GM19452 (cell line): ENCODE measurements around the gene WDR7.

Experiments used
- ATAC-seq: cut with Tn5 transposase; IDR thresholded peaks from one replicate; pipeline ENCODE4 v1.9.1; 2021; ENCODE audit not compliant: unreplicated experiment

WDR7 gene

GRCh38 chr18:56873441-56874140, 222.4 kb downstream of the WDR7 start:
- no peak for ATAC-seq

GRCh38 chr18:56878711-56879110, 227.6 kb downstream of the WDR7 start:
- ATAC-seq: no peak

- ATAC-seq: no peak
These were observed 233.4 kb downstream of the WDR7 start for GRCh38 chr18:56884511-56884910.

- no peak for ATAC-seq
These were observed 237.8 kb downstream of the WDR7 start for GRCh38 chr18:56888978-56889377.

- ATAC-seq: no peak
These were observed 238.5 kb downstream of the WDR7 start for GRCh38 chr18:56889621-56890020.

GRCh38 chr18:56890632-56891031, 239.5 kb downstream of the WDR7 start:
- no peak for ATAC-seq

GRCh38 chr18:56891116-56891515, 240.0 kb downstream of the WDR7 start:
- no peak for ATAC-seq

GRCh38 chr18:56891870-56892269, 240.7 kb downstream of the WDR7 start:
- no peak for ATAC-seq

- ATAC-seq: no peak
These were observed 246.0 kb downstream of the WDR7 start for GRCh38 chr18:56897122-56897521.

GRCh38 chr18:56899660-56900059, 248.5 kb downstream of the WDR7 start:
- ATAC-seq: no peak

- ATAC-seq: no peak
These were observed 249.3 kb downstream of the WDR7 start for GRCh38 chr18:56900195-56901094.

GRCh38 chr18:56901919-56902318, 250.8 kb downstream of the WDR7 start:
- ATAC-seq: no peak

GRCh38 chr18:56902653-56903052, 251.5 kb downstream of the WDR7 start:
- ATAC-seq: peak; percentile 70

- ATAC-seq: no peak
These were observed 252.5 kb downstream of the WDR7 start for GRCh38 chr18:56903686-56904085.

- ATAC-seq: no peak
These were observed 256.6 kb downstream of the WDR7 start for GRCh38 chr18:56907771-56908170.

GRCh38 chr18:56910237-56910636, 259.1 kb downstream of the WDR7 start:
- no peak for ATAC-seq

- ATAC-seq: no peak
These were observed 259.8 kb downstream of the WDR7 start for GRCh38 chr18:56910967-56911366.

- no peak for ATAC-seq
These were observed 262.8 kb downstream of the WDR7 start for GRCh38 chr18:56913941-56914340.

GRCh38 chr18:56919190-56919589, 268.0 kb downstream of the WDR7 start:
- no peak for ATAC-seq

- peak; percentile 93 for ATAC-seq
These were observed 270.8 kb downstream of the WDR7 start for GRCh38 chr18:56921896-56922480.

- no peak for ATAC-seq
These were observed 275.6 kb downstream of the WDR7 start for GRCh38 chr18:56926734-56927133.

- no peak for ATAC-seq
These were observed 276.6 kb downstream of the WDR7 start for GRCh38 chr18:56927786-56928185.
